ACC112 (cell line): Measurements from ENCODE around the gene GAS2L2.

Experiments used
- H2AFZ ChIP-seq: fragments of 200-600 bp; sonication (generic); one replicate; pipeline ENCODE4 v1.6.0; 2017; ENCODE audit warnings: antibody characterized with exemption, low read length; ENCODE audit not compliant: unreplicated experiment
- H3K27ac ChIP-seq: fragments of 200-600 bp; sonication (generic); 2 replicates; pipeline ENCODE4 v1.5.1; 2014; ENCODE audit warnings: low read depth, mild to moderate bottlenecking, antibody characterized with exemption, low read length, moderate library complexity
- H3K27me3 ChIP-seq: fragments of 200-600 bp; sonication (generic); 2 replicates; pipeline ENCODE4 v1.6.1; 2014; ENCODE audit warnings: mild to moderate bottlenecking, antibody characterized with exemption, low read length, moderate library complexity, mixed read lengths; ENCODE audit not compliant: insufficient read depth
- H3K36me3 ChIP-seq: fragments of 200-600 bp; sonication (generic); 2 replicates; pipeline ENCODE4 v1.6.1; 2016; ENCODE audit warnings: mild to moderate bottlenecking, antibody characterized with exemption, low read length, moderate library complexity, mixed read lengths; ENCODE audit not compliant: insufficient read depth
- H3K4me1 ChIP-seq: fragments of 200-600 bp; sonication (generic); one replicate; pipeline ENCODE4 v1.6.1; 2016; ENCODE audit warnings: low read length, mixed read lengths; ENCODE audit not compliant: insufficient read depth, unreplicated experiment, control insufficient read depth
- H3K4me3 ChIP-seq: fragments of 200-600 bp; sonication (generic); 2 replicates; pipeline ENCODE4 v1.5.1; 2014; ENCODE audit warnings: mild to moderate bottlenecking, low read depth, low read length
- H3K79me2 ChIP-seq: fragments of 200-600 bp; sonication (generic); one replicate; pipeline ENCODE4 v1.6.0; 2016; ENCODE audit warnings: low read length; ENCODE audit not compliant: control insufficient read depth, unreplicated experiment, insufficient read depth

GAS2L2 gene

DNA sequence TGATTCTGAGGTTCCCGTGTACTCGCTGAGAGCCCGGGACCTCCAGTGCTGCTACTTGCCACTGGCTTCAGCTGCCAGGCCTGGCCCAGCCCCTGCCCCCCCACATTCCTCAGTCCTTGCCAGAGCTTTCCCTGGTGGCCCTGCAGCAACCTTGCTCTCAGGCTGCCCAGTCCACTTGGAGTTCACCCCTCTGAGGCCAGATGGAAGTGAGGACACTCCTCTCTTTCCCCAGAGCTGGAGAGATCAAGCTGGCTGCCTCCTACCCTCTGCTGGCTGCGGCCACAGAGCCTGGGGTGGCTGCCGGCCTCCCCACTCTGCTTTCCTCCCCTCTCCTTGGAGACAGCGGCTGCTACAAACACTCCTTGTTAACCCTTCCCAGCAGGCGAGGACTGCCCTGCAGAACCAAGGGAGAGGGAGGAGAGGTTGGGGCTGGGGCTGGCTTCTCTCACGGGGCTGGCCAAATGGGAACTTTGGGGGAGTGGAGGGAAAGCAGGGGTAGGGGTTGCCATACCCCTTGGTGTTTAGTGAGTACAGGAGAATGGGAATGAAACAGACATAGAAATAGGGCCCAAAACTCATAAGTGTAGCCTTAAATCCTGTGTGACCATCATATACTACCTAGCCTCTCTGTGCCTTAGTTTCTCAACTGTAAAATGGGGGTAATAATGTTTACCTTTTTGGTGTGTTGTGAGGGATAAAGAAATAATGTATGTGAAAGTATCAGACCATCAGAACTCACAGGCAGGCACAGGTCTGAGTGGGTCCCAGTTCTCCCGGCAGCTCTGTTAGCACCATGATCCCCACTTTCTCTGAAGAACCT lies at the start of gene GAS2L2:
TSS of gene GAS2L2 (minus strand) at position 295 of the 820 bp plus-strand sequence. CDS start 389 bp downstream, outside the sequence.
- H3K27me3 ChIP-seq: peaks cover 11% of the 10 kb centered on the region; the same call in 1 of the 2 replicates
- H3K27ac ChIP-seq: no peak within 1 kb of the TSS
- no peaks in the 10 kb centered on the region for H3K36me3 ChIP-seq
- peaks cover 17% of the 10 kb centered on the region for H3K4me1 ChIP-seq
- no peak within 1 kb of the TSS for H2AFZ ChIP-seq
- H3K4me3 ChIP-seq: no peak within 1 kb of the TSS
- no peaks in the 10 kb centered on the region for H3K79me2 ChIP-seq

DNA sequence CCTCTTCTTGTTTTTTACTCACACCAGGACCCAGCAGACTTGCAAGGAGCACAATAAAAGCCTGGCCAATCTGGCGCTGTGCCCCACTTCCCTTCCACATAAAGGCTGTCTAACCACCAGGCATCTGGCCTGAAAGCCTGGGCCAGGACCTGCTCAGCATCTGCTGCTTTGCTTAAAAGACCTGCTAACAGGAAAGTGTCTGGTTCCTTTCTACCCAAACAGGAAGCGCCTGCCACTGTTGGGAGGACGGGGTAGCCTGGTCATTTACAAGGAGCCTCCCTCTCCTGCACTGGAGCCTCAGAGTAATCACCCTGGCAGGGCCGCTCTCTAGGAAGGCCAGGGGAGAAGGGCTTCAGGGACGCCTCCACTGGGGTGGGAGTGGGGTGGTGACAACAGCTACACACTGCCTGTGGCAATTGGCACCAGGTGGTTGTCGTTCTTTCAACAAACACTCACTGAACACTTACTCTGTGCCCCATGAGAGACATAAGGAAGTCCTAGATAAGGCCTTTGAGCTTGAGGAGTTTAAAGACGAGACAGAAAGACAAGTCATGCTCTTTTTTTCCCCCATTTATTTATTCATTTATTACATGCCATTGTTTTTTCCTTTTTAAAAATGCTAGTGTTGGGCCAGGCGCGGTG lies 48.7 kb upstream of the GAS2L2 start:
- peaks cover 16% of the 10 kb centered on the region for H3K27me3 ChIP-seq
- H3K36me3 ChIP-seq: no peaks in the 10 kb centered on the region
- H2AFZ ChIP-seq: no peak overlapping the region
- H3K4me1 ChIP-seq: peaks cover 8% of the 10 kb centered on the region
- H3K4me3 ChIP-seq: no peak overlapping the region
- no peak overlapping the region for H3K27ac ChIP-seq
- H3K79me2 ChIP-seq: no peaks in the 10 kb centered on the region

DNA sequence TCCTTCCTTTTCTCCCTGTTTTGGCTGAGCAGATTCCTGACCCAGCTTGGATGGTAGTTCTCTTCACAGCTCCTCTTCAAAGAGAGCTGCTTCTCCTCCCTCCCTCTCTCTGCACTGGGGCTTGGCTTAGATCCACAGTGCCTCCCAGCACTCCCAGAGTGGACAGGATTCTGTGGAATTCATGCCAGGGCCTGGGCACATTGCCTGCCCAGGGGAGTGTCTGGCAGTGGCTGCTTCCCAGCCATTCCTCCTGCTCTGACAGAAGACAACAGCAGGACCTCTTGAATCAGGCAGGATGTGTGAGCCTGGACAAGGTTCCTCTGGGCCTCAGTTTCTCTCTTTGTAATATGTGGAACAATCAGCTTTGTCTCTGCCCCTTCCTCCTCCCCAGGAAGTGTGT lies 46.9 kb upstream of the GAS2L2 start:
- no peaks in the 10 kb centered on the region for H3K79me2 ChIP-seq
- no peaks in the 10 kb centered on the region for H3K36me3 ChIP-seq
- peaks cover 8% of the 10 kb centered on the region for H3K4me1 ChIP-seq
- peaks cover 32% of the 10 kb centered on the region for H3K27me3 ChIP-seq
- no peak overlapping the region for H3K27ac ChIP-seq
- no peak overlapping the region for H2AFZ ChIP-seq
- no peak overlapping the region for H3K4me3 ChIP-seq

DNA sequence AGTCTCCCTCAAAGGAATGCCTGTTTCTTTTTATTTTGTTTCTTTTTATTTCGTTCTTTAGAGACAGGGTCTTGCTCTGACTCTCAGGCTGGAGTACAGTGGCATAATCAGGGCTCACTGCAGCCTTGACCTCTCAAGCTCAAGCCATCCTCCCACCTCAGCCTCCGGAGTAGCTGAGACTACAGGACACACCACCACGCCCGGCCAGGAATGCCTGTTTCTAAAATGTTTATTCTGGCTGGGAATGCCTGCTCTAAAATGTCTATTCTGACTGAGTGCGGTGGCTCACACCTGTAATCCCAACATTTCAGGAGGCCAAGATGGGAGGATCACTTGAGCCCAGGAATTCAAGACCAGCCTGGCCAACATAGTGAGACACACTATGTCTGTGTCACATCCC lies 44.9 kb upstream of the GAS2L2 start:
- no peaks in the 10 kb centered on the region for H3K79me2 ChIP-seq
- H3K27me3 ChIP-seq: peaks cover 50% of the 10 kb centered on the region
- H3K4me1 ChIP-seq: peaks cover 9% of the 10 kb centered on the region
- no peak overlapping the region for H2AFZ ChIP-seq
- no peak overlapping the region for H3K4me3 ChIP-seq
- no peaks in the 10 kb centered on the region for H3K36me3 ChIP-seq
- H3K27ac ChIP-seq: no peak overlapping the region

GRCh38 chr17:35797370-35797769 lies 44.3 kb upstream of the GAS2L2 start:
- no peak overlapping the region for H3K27ac ChIP-seq
- H2AFZ ChIP-seq: no peak overlapping the region
- H3K36me3 ChIP-seq: no peaks in the 10 kb centered on the region
- H3K4me1 ChIP-seq: peaks cover 9% of the 10 kb centered on the region
- H3K27me3 ChIP-seq: peaks cover 56% of the 10 kb centered on the region
- no peaks in the 10 kb centered on the region for H3K79me2 ChIP-seq
- no peak overlapping the region for H3K4me3 ChIP-seq

- Histone ChIP-seq H3K36me3 (no peaks in the 10 kb centered on the region), H3K79me2 (no peaks in the 10 kb centered on the region), H3K4me1 (peaks cover 9% of the 10 kb centered on the region), H3K27ac (no peak overlapping the region), H3K27me3 (peaks cover 59% of the 10 kb centered on the region), H3K4me3 (no peak overlapping the region), H2AFZ (no peak overlapping the region)
These were observed 43.9 kb upstream of the GAS2L2 start for GRCh38 chr17:35796942-35797341.

DNA sequence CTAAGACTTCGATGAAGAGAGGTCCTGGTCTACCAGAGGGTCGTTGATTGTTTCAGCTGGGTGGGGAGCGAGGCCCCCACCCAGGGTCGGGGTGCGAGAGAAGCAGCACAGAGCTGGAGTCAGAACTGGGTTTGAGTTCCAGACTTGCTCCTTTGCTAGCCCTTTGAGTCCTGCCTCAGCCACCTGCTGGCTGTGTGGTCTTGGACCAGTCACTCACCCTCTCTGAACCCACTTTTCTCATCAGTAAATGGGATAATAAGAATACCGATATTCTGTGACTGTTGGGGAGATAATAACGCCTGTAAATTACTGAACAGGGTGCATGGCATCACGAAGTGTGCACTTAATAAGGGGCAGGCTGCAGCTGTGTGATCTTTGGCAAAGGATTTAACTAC lies 42.8 kb upstream of the GAS2L2 start:
- H2AFZ ChIP-seq: peak overlapping the region; percentile 39
- H3K4me1 ChIP-seq: peaks cover 9% of the 10 kb centered on the region
- no peaks in the 10 kb centered on the region for H3K36me3 ChIP-seq
- H3K4me3 ChIP-seq: peak overlapping the region; percentile 78
- peaks cover 59% of the 10 kb centered on the region for H3K27me3 ChIP-seq
- no peak overlapping the region for H3K27ac ChIP-seq
- no peaks in the 10 kb centered on the region for H3K79me2 ChIP-seq

- peak within 1 kb of the TSS; percentile 78 for H3K4me3 ChIP-seq
- no peaks in the 10 kb centered on the region for H3K79me2 ChIP-seq
- H3K36me3 ChIP-seq: no peaks in the 10 kb centered on the region
- H3K27me3 ChIP-seq: peaks cover 59% of the 10 kb centered on the region
- peak within 1 kb of the TSS; percentile 57 for H2AFZ ChIP-seq
- peaks cover 8% of the 10 kb centered on the region for H3K4me1 ChIP-seq
- H3K27ac ChIP-seq: no peak within 1 kb of the TSS
These were observed 42.2 kb upstream of the GAS2L2 start, which contains the start of gene MMP28 for GRCh38 chr17:35795007-35795870. MMP28 (minus strand) TSS chr17:35795641; CDS start chr17:35795377, 264 bp downstream.

- Histone ChIP-seq H3K27ac (no peak overlapping the region), H3K4me3 (no peak overlapping the region), H3K4me1 (peaks cover 16% of the 10 kb centered on the region), H2AFZ (no peak overlapping the region), H3K79me2 (no peaks in the 10 kb centered on the region), H3K27me3 (peaks cover 56% of the 10 kb centered on the region), H3K36me3 (no peaks in the 10 kb centered on the region)
These were observed 40.2 kb upstream of the GAS2L2 start for GRCh38 chr17:35793257-35793656.

GRCh38 chr17:35791681-35792350 lies 38.8 kb upstream of the GAS2L2 start:
- H3K4me3 ChIP-seq: no peak overlapping the region
- peaks cover 45% of the 10 kb centered on the region for H3K27me3 ChIP-seq
- no peaks in the 10 kb centered on the region for H3K36me3 ChIP-seq
- peaks cover 28% of the 10 kb centered on the region for H3K4me1 ChIP-seq
- H3K27ac ChIP-seq: no peak overlapping the region
- H2AFZ ChIP-seq: no peak overlapping the region
- no peaks in the 10 kb centered on the region for H3K79me2 ChIP-seq
